Fibroblast of skin of back (primary cell): Measurements from ENCODE around the gene SND1.

Source experiments
- DNase-seq: peaks from one replicate; pipeline ENCODE4 v3.0.0-alpha.2; 2013

Gene SND1

DNA sequence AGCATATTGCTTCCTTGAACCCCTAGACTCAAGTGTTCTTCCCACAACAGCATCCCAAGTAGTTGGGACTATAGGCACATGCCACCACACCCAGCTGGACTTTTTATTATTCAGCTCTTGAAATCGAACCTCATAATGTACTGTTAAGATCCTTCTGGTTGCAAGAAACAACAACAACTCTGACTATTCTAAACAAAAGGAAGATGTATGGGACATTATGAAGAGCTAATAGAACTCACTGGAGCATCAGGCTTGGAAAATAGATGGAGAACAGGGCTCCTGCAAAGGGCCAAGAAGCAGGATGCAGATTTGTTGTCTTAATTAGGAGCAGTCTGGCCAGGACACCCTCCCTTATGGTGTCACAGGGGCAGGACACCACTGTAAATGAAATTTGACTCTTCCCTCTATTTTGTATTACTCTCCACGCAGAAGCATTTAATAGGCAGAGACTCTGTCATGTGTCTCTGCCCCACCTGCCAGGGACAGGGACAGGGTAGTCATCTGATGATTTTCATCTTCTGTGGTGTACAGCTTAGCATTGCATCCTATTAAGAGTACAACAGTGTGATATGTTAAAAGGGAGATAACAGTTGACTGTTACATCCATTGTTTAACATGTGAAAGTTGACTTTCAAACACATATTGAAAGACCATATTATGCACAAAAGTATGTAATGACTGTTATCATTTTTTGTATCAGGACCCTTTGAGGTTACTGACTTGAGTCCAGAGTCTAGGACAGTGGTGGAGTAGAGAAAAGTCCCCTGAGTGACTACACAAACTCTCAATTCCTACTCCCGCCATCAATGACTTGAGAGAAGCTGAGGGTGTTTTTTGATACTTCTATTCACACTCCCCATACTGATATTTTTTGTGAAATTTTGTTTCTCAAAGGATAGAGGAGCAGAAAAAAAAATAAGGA, 222.0 kb downstream of the SND1 start:
- DNase-seq, result no peak

GRCh38 chr7:127874951-127875608, 223.1 kb downstream of the SND1 start:
- DNase-seq, result peak; percentile 54

DNA sequence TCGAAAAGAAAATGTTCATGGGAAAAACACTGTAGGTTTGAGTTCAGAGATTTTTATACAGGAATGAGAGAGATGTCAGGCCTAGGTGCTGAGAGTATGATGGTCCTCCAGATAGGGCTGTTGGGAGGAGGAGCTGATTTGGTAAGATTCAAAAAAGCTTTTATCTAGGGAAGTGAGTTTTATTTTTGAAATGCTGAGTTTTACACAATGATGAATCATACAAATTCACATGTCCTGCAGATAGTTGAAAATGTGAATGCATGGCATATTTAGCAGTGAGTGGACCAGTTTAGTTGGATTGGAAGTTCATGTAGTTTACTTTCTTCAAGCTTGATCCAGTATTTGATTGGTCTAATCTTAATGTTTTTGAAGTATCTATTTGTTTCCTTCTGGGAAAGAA, 224.4 kb downstream of the SND1 start:
- peak; percentile 72 for DNase-seq

DNA sequence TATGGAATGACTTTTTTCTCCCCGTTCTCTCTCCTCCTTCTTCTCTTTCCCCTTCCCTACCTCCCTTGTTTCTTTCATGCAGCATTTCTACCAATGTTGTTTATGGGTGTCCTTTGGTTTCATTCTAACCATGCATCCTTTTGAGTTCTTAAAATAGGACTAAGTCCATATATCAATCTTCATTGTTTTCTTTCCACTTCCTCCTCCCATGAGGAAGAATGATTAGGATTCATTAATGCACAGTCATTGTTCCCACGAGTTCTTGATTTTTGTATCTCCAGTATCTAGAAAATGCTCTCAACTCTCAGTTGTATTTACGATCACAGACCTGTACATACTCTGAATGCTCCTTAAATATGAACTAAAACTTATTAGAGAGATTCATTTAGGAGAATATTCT, 226.0 kb downstream of the SND1 start:
- peak; percentile 40 for DNase-seq

GRCh38 chr7:127878791-127879190, 226.8 kb downstream of the SND1 start:
- DNase-seq, result peak; percentile 74

DNA sequence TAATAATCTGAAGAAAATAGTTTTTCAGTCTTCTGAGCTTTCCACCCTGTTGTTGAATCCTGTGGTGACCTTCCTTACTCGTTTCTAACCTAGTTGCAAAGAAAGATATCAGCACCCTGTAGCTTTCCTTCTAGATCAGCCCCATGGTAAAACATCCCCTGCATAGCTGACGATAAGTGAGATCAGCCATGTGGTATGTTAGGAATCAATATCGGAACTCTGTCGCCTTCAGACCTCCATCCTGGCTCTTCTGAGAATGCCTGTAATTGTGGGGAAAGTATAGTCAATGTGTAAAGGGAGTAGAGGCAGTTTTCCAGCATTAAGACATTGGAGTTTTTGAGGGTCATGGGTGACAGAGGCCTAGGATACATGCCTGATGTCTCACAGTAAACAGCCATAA, 227.4 kb downstream of the SND1 start:
- DNase-seq, result peak; percentile 86

DNA sequence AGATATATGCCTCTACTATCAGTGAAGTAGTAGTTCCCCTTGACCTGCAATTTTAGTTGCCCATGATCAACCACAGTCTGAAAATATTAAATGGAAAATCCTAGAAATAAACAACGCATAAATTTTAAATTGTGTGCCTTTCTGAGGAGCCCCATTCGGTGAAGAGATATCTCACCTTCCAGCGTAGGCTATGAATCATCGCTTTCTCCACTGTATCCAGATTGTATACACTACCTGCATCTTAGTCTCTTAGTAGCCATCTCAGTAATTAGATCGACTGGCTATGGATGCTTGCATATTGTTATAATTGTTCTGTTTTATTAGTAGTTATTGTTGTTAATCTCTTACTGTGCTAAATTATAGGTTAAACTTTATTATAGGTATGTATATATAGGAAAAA, 227.9 kb downstream of the SND1 start:
- DNase-seq, result no peak

DNA sequence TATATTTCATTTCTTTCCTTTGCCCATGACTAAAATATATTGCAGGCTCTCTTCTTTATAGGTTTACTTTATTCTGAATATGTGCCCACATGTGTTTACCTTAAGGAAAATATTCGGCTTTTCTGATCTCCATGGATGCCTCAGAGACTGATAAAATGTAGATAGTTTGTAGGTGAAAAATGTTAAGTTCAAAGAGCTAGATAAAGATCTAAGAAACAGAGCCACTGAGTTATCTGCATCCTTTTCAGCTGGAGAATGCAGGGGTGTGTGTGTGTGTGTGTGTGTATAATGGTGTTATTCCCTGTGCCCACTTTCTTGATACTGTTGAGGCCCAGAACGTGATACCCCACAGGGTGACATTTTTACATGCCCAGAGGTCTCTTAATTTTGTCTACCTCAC, 228.5 kb downstream of the SND1 start:
- DNase-seq, result no peak

DNA sequence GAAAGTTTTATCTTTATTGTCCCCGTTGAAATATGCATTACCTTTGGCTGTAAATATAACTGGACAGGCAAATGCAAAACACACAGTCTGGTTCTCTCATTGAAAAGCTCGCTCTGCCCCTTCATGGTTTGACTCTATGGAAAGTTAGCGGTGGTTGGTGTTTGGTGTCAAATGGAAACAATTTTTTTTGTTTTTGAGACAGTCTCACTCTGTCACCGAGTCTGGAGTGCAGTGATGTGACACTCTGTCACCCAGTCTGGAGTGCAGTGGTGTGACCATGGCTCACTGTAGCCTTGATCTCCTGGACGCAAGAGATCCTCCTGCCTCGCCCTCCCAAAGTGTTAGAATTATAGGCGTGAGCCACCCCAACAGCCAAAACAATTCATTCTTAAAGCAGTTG, 229.6 kb downstream of the SND1 start:
- no peak for DNase-seq

- DNase-seq, result no peak
Observed at GRCh38 chr7:127882313-127882920, 230.4 kb downstream of the SND1 start.

DNA sequence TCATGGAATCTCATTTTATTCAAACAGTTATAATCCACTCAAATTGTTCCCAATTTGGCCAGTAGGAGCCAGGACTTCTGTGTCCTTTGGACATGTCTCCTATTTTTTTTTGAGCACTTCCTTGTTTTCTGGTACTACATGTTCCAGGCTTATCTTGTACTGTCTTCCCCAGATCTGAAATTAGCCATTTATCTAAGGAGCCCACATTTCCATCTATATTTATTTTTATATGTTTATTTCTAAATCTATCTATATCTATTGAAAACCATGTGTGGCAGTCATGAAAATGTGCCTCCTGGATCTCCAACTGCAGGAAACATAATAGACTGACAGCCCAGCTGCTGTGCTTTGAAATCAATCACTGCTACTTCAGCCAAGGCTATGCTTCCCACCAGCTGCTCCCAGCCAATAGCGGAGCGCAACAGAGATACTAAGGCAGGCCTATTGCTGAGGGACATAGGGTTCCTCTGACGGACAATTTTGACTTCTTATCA, 232.1 kb downstream of the SND1 start:
- no peak for DNase-seq

- DNase-seq, result no peak
Observed at GRCh38 chr7:127885222-127885772, 233.3 kb downstream of the SND1 start.

DNA sequence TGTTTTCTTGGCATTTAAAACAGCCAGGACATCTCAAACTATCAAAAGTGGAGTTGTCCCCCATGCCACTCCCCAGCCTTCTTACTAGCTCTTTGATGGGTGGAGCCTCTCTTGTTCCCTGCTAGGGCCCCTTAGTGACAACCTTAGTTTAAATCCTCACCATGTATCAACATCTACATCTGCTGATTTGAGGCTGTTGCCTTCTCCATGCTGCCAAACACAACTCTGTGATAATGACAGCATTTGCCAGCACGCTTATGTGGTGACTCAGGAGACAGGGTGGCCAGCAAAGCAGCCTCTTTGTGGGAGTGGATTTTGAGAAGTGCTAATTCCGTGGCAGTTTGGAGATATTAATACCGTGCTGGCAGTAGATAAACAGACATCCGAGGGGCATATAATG, 233.8 kb downstream of the SND1 start:
- peak; percentile 92 for DNase-seq

- no peak for DNase-seq
Observed at GRCh38 chr7:127886248-127886647, 234.3 kb downstream of the SND1 start.

GRCh38 chr7:127887096-127887495, 235.1 kb downstream of the SND1 start:
- no peak for DNase-seq

GRCh38 chr7:127887631-127888030, 235.6 kb downstream of the SND1 start:
- DNase-seq, result no peak

- DNase-seq, result no peak
Observed at GRCh38 chr7:127888411-127888810, 236.4 kb downstream of the SND1 start.

DNA sequence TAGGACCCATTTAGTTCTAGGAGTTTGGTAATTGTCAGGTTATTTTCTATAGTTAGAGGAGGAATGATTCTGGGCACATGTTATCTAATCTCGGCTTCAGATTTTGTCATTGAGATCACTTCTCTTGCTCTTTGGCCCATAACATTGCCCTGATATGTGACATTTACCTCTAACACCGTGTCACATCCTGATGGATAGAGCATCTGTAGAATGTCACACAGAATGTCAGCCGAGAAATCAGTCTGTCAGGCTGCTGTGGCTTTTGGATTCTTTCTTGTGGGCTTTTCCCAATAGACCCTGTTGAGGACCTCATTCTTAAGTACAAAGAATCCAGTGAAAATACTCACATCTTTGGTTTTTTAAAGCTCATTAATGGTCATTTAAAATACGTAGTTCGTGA, 236.8 kb downstream of the SND1 start:
- no peak for DNase-seq

DNA sequence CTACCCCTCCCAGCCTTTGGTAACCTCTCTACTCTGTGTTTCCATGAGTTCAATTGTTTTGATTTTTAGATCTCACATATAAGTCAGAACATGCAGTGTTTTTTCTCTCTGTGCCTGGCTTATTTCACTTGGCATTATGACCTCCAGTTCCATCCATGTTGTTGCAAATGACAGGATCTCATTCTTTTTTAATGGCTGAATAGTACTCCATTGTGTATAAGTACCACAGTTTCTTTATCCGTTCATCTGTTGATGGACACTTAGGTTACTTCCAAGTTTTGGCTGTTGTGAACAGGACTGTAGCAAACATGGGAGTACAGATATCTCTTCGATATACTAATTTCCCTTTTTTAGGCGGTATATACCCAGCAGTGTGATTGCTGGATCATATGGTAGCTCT, 237.7 kb downstream of the SND1 start:
- no peak for DNase-seq

DNA sequence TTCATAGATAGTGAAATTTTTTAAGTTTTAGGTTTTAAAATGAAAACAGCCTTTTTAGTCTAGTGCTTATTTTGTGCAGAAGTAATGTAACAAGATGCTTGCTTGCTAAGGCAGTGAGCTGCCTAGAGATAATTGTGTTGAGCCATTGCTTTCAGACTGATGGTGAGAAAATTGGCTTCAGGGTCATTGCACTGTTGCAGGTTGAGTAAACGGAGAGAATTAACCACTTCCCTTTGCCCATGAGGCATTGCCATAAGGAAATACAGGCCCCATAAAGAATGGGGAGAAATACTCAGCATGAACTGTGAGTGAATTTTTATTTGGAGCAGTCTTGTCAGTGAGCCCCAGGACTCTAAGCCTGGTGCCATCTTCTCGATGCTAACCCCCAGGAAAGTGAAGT, 238.7 kb downstream of the SND1 start:
- no peak for DNase-seq

- DNase-seq, result peak; percentile 40
Observed at GRCh38 chr7:127891144-127891543, 239.2 kb downstream of the SND1 start.

GRCh38 chr7:127891854-127892438, 240.0 kb downstream of the SND1 start:
- no peak for DNase-seq
